ENCODE results near the gene SAP30.

The SAP30 gene

DNA sequence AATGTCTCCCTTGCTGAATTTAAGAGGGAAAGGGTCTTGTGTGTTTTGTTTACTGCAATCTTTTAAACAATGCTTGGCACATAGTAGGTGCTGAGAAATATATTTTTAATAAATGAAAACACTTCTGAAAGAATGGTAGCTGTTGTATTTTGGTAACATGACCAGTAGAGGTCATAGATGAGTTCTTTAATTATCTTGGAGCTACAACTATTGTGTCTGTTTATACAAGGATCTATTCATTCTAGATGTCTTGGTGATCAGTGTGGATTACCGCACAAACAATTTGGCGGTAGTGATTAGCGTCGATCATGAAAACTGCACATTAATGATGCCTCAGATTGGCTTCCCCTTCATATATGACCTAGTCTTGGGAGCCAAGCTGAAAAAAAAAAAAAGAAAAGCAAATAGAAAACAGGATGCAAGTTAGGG, 49.6 kb downstream of the SAP30 start:
- Mint-ChIP-seq H3K4me3 (no peak overlapping the region), H3K36me3 (ENCODE audit: low read depth) (no peaks in the 10 kb centered on the region), H3K9me3 (peaks cover 3% of the 10 kb centered on the region), H3K4me1 (peaks cover 4% of the 10 kb centered on the region), H3K27me3 (ENCODE audit: low read depth, poor library complexity) (peaks cover 7% of the 10 kb centered on the region), H3K27ac (no peak overlapping the region)
- TF ChIP-seq, protein P1, sequence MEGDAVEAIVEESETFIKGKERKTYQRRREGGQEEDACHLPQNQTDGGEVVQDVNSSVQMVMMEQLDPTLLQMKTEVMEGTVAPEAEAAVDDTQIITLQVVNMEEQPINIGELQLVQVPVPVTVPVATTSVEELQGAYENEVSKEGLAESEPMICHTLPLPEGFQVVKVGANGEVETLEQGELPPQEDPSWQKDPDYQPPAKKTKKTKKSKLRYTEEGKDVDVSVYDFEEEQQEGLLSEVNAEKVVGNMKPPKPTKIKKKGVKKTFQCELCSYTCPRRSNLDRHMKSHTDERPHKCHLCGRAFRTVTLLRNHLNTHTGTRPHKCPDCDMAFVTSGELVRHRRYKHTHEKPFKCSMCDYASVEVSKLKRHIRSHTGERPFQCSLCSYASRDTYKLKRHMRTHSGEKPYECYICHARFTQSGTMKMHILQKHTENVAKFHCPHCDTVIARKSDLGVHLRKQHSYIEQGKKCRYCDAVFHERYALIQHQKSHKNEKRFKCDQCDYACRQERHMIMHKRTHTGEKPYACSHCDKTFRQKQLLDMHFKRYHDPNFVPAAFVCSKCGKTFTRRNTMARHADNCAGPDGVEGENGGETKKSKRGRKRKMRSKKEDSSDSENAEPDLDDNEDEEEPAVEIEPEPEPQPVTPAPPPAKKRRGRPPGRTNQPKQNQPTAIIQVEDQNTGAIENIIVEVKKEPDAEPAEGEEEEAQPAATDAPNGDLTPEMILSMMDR (IDR thresholded peaks at IDR 0.05), result peak; percentile 30
- DNase-seq, result no peak

DNA sequence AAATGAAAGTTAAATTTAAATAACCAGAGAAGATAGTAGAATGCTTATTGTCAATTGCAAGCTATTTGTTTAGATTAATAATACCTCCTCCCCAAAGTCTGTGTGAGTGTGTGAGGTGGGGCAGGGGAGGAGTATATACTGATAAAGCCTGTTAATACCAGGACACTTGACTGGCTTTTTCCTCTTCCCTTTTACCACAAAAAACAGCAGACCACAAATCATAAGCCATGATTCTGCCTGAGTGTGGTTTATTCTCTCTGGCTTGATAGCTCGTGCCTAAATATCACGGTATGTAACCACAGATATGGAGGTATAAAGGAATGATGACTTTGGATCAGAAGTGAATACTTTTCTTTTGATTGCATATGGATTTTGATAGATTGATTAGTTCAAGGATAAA, 50.0 kb downstream of the SAP30 start:
- no peak overlapping the region for H3K4me3 Mint-ChIP-seq
- no peak for DNase-seq
- H3K27ac Mint-ChIP-seq, result no peak overlapping the region
- H3K4me1 Mint-ChIP-seq, result no peaks in the 10 kb centered on the region
- TF ChIP-seq, protein P1 (IDR thresholded peaks at IDR 0.05), result no peak
- peaks cover 3% of the 10 kb centered on the region for H3K9me3 Mint-ChIP-seq
- no peaks in the 10 kb centered on the region for H3K36me3 Mint-ChIP-seq (ENCODE audit: low read depth)
- H3K27me3 Mint-ChIP-seq (ENCODE audit: low read depth, poor library complexity), result peaks cover 7% of the 10 kb centered on the region

DNA sequence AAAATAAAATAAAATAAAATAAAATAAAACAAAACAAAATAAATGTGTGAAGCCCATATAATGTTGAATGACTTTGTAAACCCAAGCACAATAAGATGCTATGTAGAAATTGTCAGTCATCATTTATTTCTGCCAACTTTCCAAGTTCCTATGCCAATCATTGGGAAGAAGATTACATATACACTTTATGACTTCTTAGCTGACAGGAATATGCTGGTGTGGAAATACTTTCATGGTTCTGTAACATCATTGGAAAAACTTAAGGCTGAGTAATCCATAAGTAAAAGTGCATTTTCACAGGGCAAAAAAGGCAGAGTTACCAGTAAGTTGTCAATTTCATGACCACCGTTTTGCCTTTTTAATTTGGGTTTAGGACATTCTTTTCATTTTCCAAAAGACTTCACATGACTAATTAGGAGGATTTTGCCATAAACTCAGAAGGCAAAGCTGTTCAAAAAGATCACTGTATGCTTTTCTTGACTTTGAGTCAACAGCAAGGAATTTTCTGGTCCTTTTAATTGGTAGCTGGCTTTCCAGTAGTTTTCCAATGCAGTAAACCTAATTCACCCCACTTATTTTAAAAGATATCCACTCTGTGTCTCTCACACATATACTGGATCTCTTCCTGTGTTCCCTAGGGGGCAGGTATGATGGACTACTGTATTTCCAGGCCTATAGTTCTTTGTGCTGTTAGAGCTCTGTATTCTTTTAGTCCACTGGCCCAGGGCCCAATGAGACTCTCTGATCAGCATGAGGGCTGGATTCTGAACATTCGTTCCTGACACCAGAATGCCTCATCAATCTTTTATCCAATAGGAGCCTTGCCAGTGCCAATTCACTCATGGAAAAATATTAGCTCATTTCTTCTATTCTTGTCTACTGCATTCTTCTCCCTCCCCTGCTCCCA, 54.4 kb downstream of the SAP30 start:
- TF ChIP-seq, protein P1 (IDR thresholded peaks at IDR 0.05), result no peak
- no peak for DNase-seq
- H3K9me3 Mint-ChIP-seq, result peaks cover 3% of the 10 kb centered on the region
- H3K4me1 Mint-ChIP-seq, result no peaks in the 10 kb centered on the region
- no peak overlapping the region for H3K27ac Mint-ChIP-seq
- H3K27me3 Mint-ChIP-seq (ENCODE audit: low read depth, poor library complexity), result peaks cover 3% of the 10 kb centered on the region
- peaks cover 1% of the 10 kb centered on the region for H3K36me3 Mint-ChIP-seq (ENCODE audit: low read depth)
- H3K4me3 Mint-ChIP-seq, result no peak overlapping the region

DNA sequence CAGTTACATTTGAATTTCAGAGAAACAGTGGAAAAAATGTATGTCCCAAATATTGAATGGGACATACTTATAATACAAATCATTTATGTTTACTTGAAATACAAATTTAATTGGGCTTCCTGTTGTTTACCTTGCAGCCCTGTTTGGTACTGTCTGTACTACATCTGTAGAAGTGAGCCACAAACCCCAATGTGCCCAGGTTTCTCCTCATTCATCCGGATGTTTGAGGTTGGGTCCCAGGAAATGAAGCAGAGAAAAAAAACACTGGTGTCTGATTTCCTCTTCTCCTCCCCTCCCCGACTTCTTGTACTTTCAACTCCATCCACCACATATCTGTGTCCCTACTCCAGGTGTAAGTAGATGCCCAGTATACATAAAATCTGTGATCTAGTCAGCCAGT, 55.3 kb downstream of the SAP30 start:
- Mint-ChIP-seq H3K4me1 (no peaks in the 10 kb centered on the region), H3K4me3 (no peak overlapping the region), H3K27ac (no peak overlapping the region), H3K36me3 (ENCODE audit: low read depth) (peaks cover 5% of the 10 kb centered on the region), H3K9me3 (peaks cover 7% of the 10 kb centered on the region), H3K27me3 (ENCODE audit: low read depth, poor library complexity) (peaks cover 5% of the 10 kb centered on the region)
- DNase-seq, result no peak
- TF ChIP-seq, protein P1 (IDR thresholded peaks at IDR 0.05), result no peak

Data from nephron progenitor cell (in vitro differentiated cells).